ENCODE results near the gene RGS14.

DNA sequence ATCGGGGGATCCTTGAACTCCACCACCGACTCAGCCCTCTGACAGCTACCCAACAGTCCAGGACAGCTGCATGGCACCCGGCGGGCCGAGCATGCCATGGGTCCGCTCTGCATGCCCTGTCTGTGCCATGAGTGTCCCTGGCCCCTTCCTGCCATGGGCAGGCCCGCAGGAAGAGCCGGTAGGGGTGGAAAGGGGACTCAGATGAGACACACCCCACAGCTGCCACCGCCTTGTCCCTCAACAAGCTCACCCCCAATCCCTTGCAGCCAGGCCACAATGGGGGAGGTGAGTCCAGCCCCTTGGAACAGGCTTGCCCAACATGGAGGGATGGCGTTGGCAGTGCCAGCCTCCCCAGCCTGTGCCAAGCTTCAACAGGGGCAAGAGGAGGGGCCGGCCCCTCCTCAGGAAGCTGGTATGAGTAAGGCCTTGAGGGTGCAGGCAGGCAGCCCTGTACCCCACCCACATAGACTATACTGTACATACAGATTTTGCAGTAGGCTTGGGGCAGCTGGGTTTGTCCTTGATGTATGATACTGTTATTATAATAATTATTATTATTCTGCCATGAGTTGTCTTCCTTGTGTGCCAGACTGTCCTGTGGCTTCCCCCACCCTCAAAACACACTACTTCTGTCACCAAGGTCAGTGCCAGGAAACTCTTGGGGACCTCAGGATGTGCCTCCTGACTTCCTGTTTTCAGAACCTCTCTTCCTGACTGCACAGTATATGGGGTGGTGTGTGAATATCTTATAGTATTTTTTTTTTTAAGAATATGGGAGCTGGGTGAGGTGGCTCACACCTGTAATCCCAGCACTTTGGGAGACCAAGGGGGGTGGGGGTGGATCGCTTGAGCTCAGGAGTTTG is 14.5 kb downstream of the RGS14 start:
- TF ChIP-seq, protein P1, sequence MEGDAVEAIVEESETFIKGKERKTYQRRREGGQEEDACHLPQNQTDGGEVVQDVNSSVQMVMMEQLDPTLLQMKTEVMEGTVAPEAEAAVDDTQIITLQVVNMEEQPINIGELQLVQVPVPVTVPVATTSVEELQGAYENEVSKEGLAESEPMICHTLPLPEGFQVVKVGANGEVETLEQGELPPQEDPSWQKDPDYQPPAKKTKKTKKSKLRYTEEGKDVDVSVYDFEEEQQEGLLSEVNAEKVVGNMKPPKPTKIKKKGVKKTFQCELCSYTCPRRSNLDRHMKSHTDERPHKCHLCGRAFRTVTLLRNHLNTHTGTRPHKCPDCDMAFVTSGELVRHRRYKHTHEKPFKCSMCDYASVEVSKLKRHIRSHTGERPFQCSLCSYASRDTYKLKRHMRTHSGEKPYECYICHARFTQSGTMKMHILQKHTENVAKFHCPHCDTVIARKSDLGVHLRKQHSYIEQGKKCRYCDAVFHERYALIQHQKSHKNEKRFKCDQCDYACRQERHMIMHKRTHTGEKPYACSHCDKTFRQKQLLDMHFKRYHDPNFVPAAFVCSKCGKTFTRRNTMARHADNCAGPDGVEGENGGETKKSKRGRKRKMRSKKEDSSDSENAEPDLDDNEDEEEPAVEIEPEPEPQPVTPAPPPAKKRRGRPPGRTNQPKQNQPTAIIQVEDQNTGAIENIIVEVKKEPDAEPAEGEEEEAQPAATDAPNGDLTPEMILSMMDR (IDR thresholded peaks at IDR 0.05; ENCODE audit: extremely low read depth in 1 of 2, insufficient read depth in 1 of 2, low read depth in 1 of 2, low read length in 2 of 2), result no peak
- TF ChIP-seq JUN (IDR thresholded peaks at IDR 0.05; ENCODE audit: borderline replicate concordance, insufficient read depth, insufficient read length, low read depth), result no peak
- no peak for TF ChIP-seq POLR2A (IDR thresholded peaks at IDR 0.05; ENCODE audit: low read depth, low read length)
- no peak for TF ChIP-seq POLR2AphosphoS5 (IDR thresholded peaks at IDR 0.05; ENCODE audit: insufficient read depth, low read depth, low read length)
- TF ChIP-seq MYC (IDR thresholded peaks at IDR 0.05; ENCODE audit: low read depth, low read length), result no peak
- TF ChIP-seq EZH2 (IDR thresholded peaks at IDR 0.05; ENCODE audit: borderline replicate concordance, low read depth, low read length, severe bottlenecking), result no peak
- TF ChIP-seq, protein P2, sequence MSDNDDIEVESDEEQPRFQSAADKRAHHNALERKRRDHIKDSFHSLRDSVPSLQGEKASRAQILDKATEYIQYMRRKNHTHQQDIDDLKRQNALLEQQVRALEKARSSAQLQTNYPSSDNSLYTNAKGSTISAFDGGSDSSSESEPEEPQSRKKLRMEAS (IDR thresholded peaks at IDR 0.05; ENCODE audit: insufficient read depth, insufficient read length), result no peak
